ENCODE data around the gene ANKMY1. TPM values are rescaled to one million over a fixed set of nuclear protein-coding genes. Genes with fewer than 3 reads are reported as not detected.

Gene ANKMY1
- polyA plus RNA-seq, 1 experiment, result 6.8 TPM

DNA sequence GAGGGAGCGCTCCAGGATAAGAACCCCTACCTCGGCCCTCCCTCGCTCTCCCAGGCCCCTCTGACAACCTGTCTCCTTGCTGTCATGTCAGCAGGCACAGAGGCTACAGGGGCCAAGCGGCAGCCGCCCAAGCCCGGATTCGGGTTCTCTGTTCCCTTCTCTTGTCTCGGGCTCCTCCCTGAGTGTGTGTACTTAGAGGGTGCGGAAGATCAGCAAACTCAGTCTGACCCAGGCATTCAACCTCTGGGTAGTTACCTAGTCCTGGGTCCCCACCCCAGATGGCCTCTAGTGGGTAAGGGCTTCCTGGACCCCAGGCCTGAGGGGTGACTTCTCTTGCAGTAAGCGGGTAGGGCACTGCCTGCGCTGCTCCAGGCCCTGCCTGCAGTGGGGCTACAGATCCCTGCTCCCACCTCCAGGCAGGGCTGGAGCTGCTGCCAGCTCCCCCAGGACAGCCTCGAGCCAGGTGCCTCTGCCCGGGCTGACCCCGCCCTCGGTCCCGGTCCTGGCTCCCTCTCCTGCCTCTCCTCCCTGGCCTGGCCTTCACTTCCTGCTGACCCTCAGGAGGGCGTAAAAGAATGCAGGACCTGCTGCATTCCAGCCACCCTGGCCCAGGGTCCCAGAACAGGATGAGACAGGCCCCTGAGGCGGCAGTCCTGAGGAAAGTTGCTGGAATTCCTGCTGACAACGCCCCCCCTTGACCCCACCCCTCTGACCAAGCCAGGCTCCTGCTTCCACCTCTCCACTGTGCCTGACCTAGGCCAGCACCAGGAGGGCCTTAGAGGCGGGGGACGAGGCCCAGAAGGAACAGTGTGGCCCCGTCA, 100.4 kb downstream of the ANKMY1 start:
- no peaks in the 10 kb centered on the region for H3K27me3 ChIP-seq (ENCODE audit: control insufficient read depth, insufficient read depth, low read length)
- no peak overlapping the region for H3K4me3 ChIP-seq (ENCODE audit: low read depth, low read length)
- TF ChIP-seq, protein P1, sequence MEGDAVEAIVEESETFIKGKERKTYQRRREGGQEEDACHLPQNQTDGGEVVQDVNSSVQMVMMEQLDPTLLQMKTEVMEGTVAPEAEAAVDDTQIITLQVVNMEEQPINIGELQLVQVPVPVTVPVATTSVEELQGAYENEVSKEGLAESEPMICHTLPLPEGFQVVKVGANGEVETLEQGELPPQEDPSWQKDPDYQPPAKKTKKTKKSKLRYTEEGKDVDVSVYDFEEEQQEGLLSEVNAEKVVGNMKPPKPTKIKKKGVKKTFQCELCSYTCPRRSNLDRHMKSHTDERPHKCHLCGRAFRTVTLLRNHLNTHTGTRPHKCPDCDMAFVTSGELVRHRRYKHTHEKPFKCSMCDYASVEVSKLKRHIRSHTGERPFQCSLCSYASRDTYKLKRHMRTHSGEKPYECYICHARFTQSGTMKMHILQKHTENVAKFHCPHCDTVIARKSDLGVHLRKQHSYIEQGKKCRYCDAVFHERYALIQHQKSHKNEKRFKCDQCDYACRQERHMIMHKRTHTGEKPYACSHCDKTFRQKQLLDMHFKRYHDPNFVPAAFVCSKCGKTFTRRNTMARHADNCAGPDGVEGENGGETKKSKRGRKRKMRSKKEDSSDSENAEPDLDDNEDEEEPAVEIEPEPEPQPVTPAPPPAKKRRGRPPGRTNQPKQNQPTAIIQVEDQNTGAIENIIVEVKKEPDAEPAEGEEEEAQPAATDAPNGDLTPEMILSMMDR (IDR thresholded peaks at IDR 0.05; ENCODE audit: insufficient read depth, low read depth, low read length), result no peak
- CTCF ChIA-PET, result interaction anchor here (1.1 kb wide), 1 partner anchor 14 kb away, joined by 3 read pairs; no protein-coding TSS in a partner anchor
- POLR2A ChIA-PET, result no interaction called here
- no peak for DNase-seq (ENCODE audit: low read depth)
- H3K36me3 ChIP-seq (ENCODE audit: control insufficient read depth, insufficient read depth, low read length), result peaks cover 19% of the 10 kb centered on the region

DNA sequence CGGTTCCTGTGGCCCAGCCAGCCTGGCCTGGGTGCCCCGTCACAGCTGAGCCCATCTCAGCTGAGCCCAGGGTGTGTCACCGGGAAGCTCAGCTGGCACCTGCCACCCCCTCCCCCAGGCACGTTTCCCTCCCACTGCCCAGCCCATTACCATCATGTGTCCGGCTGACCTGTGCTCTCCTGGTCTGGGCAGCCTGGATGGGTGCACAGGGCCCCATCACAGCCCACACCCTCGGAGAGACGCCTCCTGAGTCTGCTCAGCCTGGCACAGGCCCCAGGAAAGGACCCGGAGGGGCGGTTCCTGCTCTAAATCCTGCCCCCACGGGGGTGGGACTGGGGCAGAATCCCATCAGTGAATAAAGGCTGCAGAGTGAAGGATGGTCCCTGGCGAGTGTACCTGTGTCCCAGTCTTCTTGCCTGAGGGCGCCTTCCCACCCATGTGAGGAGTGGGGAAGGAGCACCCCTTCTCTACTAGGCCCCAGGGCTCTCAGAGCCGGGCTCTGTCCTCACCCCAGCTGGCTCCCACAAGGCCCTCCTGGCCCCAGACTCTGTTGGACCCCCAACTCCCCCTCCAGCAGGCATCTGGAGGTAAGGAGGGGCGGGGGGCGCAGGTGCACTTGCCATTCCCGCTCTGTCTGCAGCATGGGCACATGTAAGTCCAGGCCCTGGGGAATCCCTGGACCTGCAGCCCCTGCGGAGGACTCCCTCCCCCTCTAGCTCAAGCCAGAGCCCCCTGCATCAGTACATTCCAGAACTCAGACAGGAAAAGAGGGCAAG, 101.2 kb downstream of the ANKMY1 start:
- CTCF ChIA-PET, result no interaction called here
- POLR2A ChIA-PET, result interaction anchor here (0.5 kb wide), 1 partner anchor 234 kb away, joined by 3 read pairs; no protein-coding TSS in a partner anchor
- H3K4me3 ChIP-seq (ENCODE audit: low read depth, low read length), result no peak overlapping the region
- TF ChIP-seq, protein P1 (IDR thresholded peaks at IDR 0.05; ENCODE audit: insufficient read depth, low read depth, low read length), result no peak
- peaks cover 14% of the 10 kb centered on the region for H3K36me3 ChIP-seq (ENCODE audit: control insufficient read depth, insufficient read depth, low read length)
- H3K27me3 ChIP-seq (ENCODE audit: control insufficient read depth, insufficient read depth, low read length), result no peaks in the 10 kb centered on the region
- DNase-seq (ENCODE audit: low read depth), result no peak

DNA sequence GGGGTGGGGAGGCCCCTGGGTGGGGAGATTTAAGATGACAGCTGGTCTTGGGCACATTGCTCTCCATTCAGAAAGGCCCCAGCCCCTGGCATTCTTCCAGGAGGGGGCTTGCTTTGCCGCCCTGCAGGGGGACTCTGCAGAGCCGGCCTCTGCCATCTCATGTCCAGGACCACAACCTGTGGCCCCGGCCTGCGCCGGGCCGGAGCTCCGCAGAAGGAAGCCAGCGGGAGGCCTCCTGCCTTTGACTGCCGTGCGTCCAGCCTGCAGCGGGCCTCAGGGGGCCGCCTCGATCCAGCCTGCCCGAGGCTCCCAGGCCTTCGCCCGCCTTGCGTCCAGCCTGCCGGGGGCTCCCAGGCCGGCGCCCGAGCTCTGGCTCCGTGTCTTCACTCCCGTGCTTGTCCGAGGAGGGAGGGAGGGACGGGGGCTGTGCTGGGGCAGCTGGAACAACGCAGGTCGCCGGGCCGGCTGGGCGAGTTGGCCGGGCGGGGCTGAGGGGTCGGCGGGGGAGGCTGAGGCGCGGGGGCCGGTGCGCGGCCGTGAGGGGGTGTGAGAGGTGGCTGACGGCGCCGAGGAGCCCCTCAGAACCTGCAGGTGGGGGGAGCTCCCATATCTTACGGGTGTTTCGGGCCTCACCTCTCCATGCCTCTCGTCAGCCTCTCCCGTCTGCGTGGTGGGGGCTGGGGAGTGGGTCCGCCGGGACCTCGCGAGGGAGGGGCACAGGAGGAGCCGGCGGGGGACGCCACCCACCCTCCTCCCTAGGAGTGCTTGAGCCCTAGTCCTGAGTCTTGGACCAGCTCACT, 101.9 kb downstream of the ANKMY1 start:
- peaks cover 12% of the 10 kb centered on the region for H3K36me3 ChIP-seq (ENCODE audit: control insufficient read depth, insufficient read depth, low read length)
- ChIA-PET CTCF (interaction anchor here (0.8 kb wide), 1 partner anchor 13 kb away, joined by 4 read pairs; no protein-coding TSS in a partner anchor), POLR2A (interaction anchor here (0.5 kb wide), 1 partner anchor 233 kb away, joined by 3 read pairs; no protein-coding TSS in a partner anchor)
- no peaks in the 10 kb centered on the region for H3K27me3 ChIP-seq (ENCODE audit: control insufficient read depth, insufficient read depth, low read length)
- H3K4me3 ChIP-seq (ENCODE audit: low read depth, low read length), result no peak overlapping the region
- no peak for DNase-seq (ENCODE audit: low read depth)
- TF ChIP-seq, protein P1 (IDR thresholded peaks at IDR 0.05; ENCODE audit: insufficient read depth, low read depth, low read length), result no peak

DNA sequence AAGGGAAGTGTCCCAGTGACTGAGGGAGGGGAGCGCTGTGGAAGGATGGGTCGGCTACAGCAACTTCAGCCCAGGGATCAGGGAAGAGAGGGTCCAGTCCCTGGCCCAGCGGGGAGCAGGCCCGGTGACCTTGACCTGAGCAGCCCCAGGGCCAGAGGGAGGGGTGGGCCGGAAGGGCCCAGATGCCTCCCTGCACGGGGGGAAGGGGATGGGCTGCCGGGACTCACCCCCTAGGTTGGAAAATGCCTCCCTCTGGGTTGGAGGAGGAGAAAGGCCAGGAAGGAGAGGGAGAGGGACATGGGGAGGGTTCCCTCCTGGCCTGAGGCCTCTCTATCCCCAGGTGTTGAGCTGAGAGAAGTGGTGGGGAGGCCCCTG, 102.5 kb downstream of the ANKMY1 start:
- Histone ChIP-seq H3K36me3 (ENCODE audit: control insufficient read depth, insufficient read depth, low read length) (peaks cover 11% of the 10 kb centered on the region), H3K27me3 (ENCODE audit: control insufficient read depth, insufficient read depth, low read length) (no peaks in the 10 kb centered on the region), H3K4me3 (ENCODE audit: low read depth, low read length) (no peak overlapping the region)
- ChIA-PET CTCF (interaction anchor here (0.8 kb wide), 1 partner anchor 14 kb away, joined by 4 read pairs; no protein-coding TSS in a partner anchor), POLR2A (no interaction called here)
- TF ChIP-seq, protein P1 (IDR thresholded peaks at IDR 0.05; ENCODE audit: insufficient read depth, low read depth, low read length), result no peak
- no peak for DNase-seq (ENCODE audit: low read depth)

Measured in BJ (cell line).